ENCODE measurements around the gene NOC4L. TPM values are rescaled to one million over a fixed set of nuclear protein-coding genes. Genes with fewer than 3 reads are reported as not detected.

The NOC4L gene
- polyA plus RNA-seq, 1 experiment, result 8.1 TPM

GRCh38 chr12:132160016-132160415 lies 15.8 kb downstream of the NOC4L start:
- ChIA-PET POLR2A (no interaction called here), CTCF (interaction anchor here (2.7 kb wide), 1 partner anchor 254 kb away, joined by 11 read pairs; no protein-coding TSS in a partner anchor)
- H3K27me3 ChIP-seq (ENCODE audit: control insufficient read depth, insufficient read depth, low read length), result 0 out of 2 replicates have a peak, but pooled peaks cover 5% of the 10 kb centered on the region
- H3K36me3 ChIP-seq (ENCODE audit: control insufficient read depth, insufficient read depth, low read length), result peaks cover 2% of the 10 kb centered on the region; the same call in 1 of the 2 replicates
- H3K4me3 ChIP-seq (ENCODE audit: low read depth, low read length), result no peak overlapping the region
- no peak for DNase-seq (ENCODE audit: low read depth)
- no peak for TF ChIP-seq CTCF (IDR thresholded peaks at IDR 0.05; ENCODE audit: insufficient read depth, low read depth, low read length)

GRCh38 chr12:132160601-132161035 lies 16.4 kb downstream of the NOC4L start:
- ChIA-PET CTCF (interaction anchor here (1.1 to 2.7 kb wide), 2 partner anchors 254 to 454 kb away, joined by 3 to 11 read pairs; no protein-coding TSS in a partner anchor), POLR2A (no interaction called here)
- TF ChIP-seq CTCF (IDR thresholded peaks at IDR 0.05; ENCODE audit: insufficient read depth, low read depth, low read length), result no peak
- H3K4me3 ChIP-seq (ENCODE audit: low read depth, low read length), result no peak overlapping the region
- 0 out of 2 replicates have a peak, but pooled peaks cover 5% of the 10 kb centered on the region for H3K27me3 ChIP-seq (ENCODE audit: control insufficient read depth, insufficient read depth, low read length)
- DNase-seq (ENCODE audit: low read depth), result no peak
- peaks cover 2% of the 10 kb centered on the region; the same call in 1 of the 2 replicates for H3K36me3 ChIP-seq (ENCODE audit: control insufficient read depth, insufficient read depth, low read length)

- Histone ChIP-seq H3K27me3 (ENCODE audit: control insufficient read depth, insufficient read depth, low read length) (0 out of 2 replicates have a peak, but pooled peaks cover 5% of the 10 kb centered on the region), H3K36me3 (ENCODE audit: control insufficient read depth, insufficient read depth, low read length) (peaks cover 2% of the 10 kb centered on the region; the same call in 1 of the 2 replicates), H3K4me3 (ENCODE audit: low read depth, low read length) (no peak overlapping the region)
- DNase-seq (ENCODE audit: low read depth), result no peak
- TF ChIP-seq CTCF (IDR thresholded peaks at IDR 0.05; ENCODE audit: insufficient read depth, low read depth, low read length), result no peak
- CTCF ChIA-PET, result interaction anchor here (1.0 to 2.7 kb wide), 4 partner anchors 8 to 454 kb away, joined by 3 to 11 read pairs (median 7); no protein-coding TSS in a partner anchor
- POLR2A ChIA-PET, result no interaction called here
Measured at GRCh38 chr12:132161036-132161781, 17.0 kb downstream of the NOC4L start.

GRCh38 chr12:132161796-132162507 lies 17.7 kb downstream of the NOC4L start:
- Histone ChIP-seq H3K36me3 (ENCODE audit: control insufficient read depth, insufficient read depth, low read length) (peaks cover 2% of the 10 kb centered on the region; the same call in 1 of the 2 replicates), H3K4me3 (ENCODE audit: low read depth, low read length) (no peak overlapping the region), H3K27me3 (ENCODE audit: control insufficient read depth, insufficient read depth, low read length) (0 out of 2 replicates have a peak, but pooled peaks cover 5% of the 10 kb centered on the region)
- TF ChIP-seq CTCF (IDR thresholded peaks at IDR 0.05; ENCODE audit: insufficient read depth, low read depth, low read length), result no peak
- DNase-seq (ENCODE audit: low read depth), result no peak
- ChIA-PET POLR2A (interaction anchor here (0.6 kb wide), 1 partner anchor 399 kb away, joined by 5 read pairs; no protein-coding TSS in a partner anchor), CTCF (interaction anchor here (1.0 to 2.5 kb wide), 4 partner anchors 8 to 453 kb away, joined by 3 to 11 read pairs (median 5); no protein-coding TSS in a partner anchor)
